GM12872 (cell line): ENCODE measurements around the gene GALNT17.

ENCODE experiments used
- TF ChIP-seq, protein P1 (sequence below): IDR thresholded peaks from 3 replicates; pipeline ENCODE4 v1.5.1; 2011; ENCODE audit warnings: low read depth, mild to moderate bottlenecking, low read length, moderate library complexity; ENCODE audit not compliant: insufficient read depth

GALNT17 gene

DNA sequence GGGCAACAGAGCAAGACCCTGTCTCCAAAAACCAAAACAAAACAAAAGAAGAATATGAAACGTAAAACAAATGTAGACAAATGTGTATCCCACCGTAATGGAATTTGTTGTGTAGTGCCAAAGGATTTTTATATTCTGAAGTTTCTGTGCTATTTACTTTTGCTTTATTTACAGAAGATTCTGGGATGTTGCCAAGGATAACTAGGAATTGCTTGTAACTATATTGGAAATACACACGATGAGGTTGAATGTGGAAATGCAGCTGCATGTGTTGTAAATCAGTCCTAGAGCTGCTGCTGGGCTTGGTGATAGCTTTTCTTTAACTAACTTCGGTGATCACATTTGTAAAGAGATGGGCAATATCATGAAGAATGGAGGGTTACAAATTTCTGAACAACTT is 39.5 kb downstream of the GALNT17 start:
- TF ChIP-seq, protein P1, sequence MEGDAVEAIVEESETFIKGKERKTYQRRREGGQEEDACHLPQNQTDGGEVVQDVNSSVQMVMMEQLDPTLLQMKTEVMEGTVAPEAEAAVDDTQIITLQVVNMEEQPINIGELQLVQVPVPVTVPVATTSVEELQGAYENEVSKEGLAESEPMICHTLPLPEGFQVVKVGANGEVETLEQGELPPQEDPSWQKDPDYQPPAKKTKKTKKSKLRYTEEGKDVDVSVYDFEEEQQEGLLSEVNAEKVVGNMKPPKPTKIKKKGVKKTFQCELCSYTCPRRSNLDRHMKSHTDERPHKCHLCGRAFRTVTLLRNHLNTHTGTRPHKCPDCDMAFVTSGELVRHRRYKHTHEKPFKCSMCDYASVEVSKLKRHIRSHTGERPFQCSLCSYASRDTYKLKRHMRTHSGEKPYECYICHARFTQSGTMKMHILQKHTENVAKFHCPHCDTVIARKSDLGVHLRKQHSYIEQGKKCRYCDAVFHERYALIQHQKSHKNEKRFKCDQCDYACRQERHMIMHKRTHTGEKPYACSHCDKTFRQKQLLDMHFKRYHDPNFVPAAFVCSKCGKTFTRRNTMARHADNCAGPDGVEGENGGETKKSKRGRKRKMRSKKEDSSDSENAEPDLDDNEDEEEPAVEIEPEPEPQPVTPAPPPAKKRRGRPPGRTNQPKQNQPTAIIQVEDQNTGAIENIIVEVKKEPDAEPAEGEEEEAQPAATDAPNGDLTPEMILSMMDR = no peak

DNA sequence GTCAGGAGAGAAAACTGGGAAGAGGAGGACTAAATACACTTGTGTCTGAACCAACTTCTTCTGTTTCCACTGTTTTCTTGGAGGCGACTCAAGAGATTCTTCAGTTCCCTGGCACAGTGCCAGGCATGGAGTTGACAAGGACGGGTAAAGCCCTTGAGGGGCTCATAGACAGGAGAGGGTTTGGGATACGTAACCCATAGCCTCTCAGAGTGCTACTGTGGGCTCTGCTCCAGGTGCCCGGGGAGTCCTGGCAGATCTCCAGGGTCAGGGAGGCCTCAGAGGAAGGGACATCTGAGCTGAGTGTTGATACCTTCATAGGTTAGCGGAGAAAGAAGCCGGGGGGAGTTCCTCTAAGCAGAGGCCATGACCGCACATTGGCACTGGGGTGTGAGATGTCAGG is 42.0 kb downstream of the GALNT17 start:
- TF ChIP-seq, protein P1 = no peak

DNA sequence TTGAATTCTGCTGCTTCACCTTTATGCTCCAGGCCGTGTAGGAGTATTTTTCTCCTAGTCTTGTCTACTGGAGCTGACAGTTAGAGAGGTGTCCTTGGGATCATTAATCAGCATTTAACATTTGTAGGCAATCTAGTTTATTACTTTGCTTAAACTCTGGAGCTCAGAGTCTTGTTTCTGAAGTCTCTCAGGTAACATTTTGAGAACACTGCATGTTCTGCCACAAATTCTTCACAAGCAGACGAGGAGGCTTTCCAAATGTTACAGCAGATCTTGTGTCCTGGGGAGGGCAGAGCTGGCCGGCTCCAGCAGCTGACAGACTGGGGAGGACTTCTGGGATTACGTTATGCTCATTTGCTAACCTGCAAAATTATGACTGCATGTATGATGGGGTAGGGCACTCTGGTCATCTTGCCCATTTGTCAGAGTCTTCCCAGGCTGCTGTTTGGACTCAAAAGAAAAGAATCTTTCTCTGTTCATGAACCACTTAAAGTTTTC is 50.5 kb downstream of the GALNT17 start:
- TF ChIP-seq, protein P1 = no peak

DNA sequence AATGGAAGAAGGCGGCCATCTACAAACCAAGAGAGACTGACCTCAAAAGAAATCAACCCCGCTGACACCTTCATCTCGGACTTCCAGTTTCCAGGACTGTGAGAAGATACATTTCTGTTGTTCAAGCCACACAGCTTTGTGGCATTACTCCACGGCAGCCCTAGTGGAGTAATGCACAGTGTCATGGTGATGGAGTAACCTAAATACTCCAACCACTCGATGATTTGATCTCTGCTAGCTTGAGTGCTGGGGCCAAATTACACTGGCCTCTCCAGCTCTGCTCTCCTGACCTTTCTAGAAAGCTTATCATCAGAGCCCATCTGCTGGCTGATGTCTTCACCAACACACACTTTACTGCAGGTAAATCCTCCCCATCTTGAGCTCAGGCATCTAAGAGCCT is 52.2 kb downstream of the GALNT17 start:
- TF ChIP-seq, protein P1 = no peak

DNA sequence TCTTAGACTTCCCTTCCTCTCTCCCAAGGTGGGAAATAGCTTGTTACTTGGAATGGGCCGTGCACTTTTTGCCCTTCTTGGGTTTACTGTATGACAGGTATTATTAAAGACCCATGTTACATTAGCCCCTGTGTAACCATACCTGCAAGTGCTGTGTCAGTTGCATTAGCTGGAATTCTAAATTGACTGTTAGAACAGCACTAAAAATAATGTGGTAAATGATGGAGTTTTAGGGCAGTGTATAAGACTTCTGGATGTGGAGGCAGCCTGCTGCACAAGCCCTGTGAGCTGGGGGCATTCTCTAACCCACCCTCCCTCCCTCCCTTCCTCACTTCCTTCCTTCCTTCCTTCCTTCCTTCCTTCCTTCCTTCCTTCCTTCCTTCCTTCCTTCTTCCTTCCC is 52.7 kb downstream of the GALNT17 start:
- TF ChIP-seq, protein P1 = no peak

DNA sequence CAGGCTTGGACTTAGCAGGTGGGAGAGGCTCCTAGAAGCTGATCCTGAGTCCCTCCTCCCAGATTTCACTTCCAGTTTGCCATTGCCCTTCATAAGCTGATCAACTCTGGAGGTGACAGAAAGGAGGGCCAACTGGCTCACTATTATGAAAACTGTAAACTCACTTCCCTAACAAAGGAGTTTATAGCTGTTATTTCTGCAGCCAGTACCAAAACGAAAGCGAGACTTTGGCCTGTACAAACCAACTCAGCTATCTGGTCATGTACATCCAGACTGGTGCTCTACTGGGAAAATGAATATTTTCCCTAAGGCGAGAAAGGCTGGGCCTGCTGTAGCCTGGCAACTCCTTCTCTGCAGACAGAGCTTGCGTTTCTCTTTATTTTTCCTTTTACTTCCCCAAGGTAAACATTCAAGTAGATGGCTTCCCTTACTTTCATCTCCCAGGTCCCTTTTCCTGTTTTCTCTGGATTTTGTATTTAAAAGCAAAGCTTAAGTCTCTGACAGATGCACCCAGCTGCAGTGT is 54.7 kb downstream of the GALNT17 start:
- TF ChIP-seq, protein P1 = no peak

DNA sequence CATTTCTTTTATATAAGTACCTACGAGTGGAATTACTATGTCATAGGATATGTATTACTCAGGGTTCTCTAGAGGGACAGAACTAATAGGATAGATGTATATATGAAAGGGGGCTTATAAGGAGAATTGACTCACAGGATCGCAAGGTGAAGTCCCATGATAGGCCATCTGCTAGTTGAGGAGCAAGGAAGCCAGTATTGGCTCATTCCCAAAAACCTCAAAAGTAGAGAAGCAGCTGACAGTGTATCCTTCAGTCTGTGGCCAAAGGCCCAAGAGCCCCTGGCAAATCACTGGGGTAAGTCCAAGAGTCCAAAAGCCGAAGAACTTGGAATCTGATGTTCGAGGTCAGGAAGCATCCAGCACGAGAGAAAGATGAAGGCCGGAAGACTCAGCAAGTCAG is 59.8 kb downstream of the GALNT17 start:
- TF ChIP-seq, protein P1 = no peak
